A549 (cell line): ENCODE data around the gene TF. TPM values are rescaled to one million over a fixed set of nuclear protein-coding genes. Genes with fewer than 3 reads are reported as not detected.

Source experiments
- ATAC-seq, 2 experiments: fragments of 200-7000 bp in 1 of 2; fragments of >200 bp in 1 of 2; cut with Nextera tagmentation in 1 of 2; cut with Tn5 transposase in 1 of 2; 3 replicates each; pipeline versions ENCODE4 v1.8.0 to v1.9.1; 2018 to 2020; ENCODE audit warnings: mild to moderate bottlenecking in 1 of 2, moderate library complexity in 1 of 2
- CTCF ChIA-PET: fragments of 300-600 bp; sonication (Branson Sonifier 250); formaldehyde crosslinking; extraction: SDS; loops from one replicate; lab custom pipeline; 2021; ENCODE audit warnings: antibody characterized with exemption, inconsistent platforms; lab: Yijun Ruan, JAX
- POLR2A ChIA-PET: fragments of 350-600 bp; formaldehyde crosslinking; extraction: SDS; loops from one replicate; lab custom pipeline; 2021; ENCODE audit warnings: antibody characterized with exemption, inconsistent platforms; lab: Yijun Ruan, JAX
- DNase-seq, 2 experiments: peaks; one replicate each; pipeline versions ENCODE4 v3.0.0 to v3.0.0-alpha.2; 2011 to 2016; ENCODE audit warnings: low read depth in 1 of 2, low spot score in 1 of 2
- FAIRE-seq: peaks from 2 replicates; lab custom pipeline; 2011; peaks lifted over from hg19 to GRCh38; lab: Jason Lieb, UNC
- H3K27ac ChIP-seq, 2 experiments: fragments of >200 bp; sonication (Bioruptor Twin); formaldehyde crosslinking; 3 replicates each; pipeline ENCODE4 v1.5.1; 2016 to 2017
- H3K4me1 ChIP-seq: fragments of >200 bp; sonication (Bioruptor Twin); formaldehyde crosslinking; 3 replicates; pipeline ENCODE4 v1.6.1; 2016
- H3K4me2 ChIP-seq: fragments of >200 bp; sonication (Bioruptor Twin); formaldehyde crosslinking; 3 replicates; pipeline ENCODE4 v1.6.1; 2016
- H3K4me3 ChIP-seq: fragments of >200 bp; sonication (Bioruptor Twin); formaldehyde crosslinking; 3 replicates; pipeline ENCODE4 v1.5.1; 2016
- H3K9me3 ChIP-seq: fragments of >200 bp; sonication (Bioruptor Twin); formaldehyde crosslinking; 3 replicates; pipeline ENCODE4 v1.6.1; 2016
- CBX8 ChIP-seq: fragments of 200-600 bp; sonication (generic); IDR thresholded peaks from 2 replicates; pipeline ENCODE4 v1.6.1; 2016
- CHD4 ChIP-seq: fragments of 200-600 bp; sonication (generic); IDR thresholded peaks from 2 replicates; pipeline ENCODE4 v1.6.1; 2016; ENCODE audit warnings: antibody characterized with exemption, mild to moderate bottlenecking, borderline replicate concordance
- ESRRA ChIP-seq: fragments of 150-350 bp; IDR thresholded peaks from 2 replicates; pipeline ENCODE4 v1.6.1; 2014; ENCODE audit warnings: mild to moderate bottlenecking, low read length, borderline replicate concordance
- FOSL2 ChIP-seq, 2 experiments: fragments of 450-650 bp in 1 of 2; fragments of >200 bp in 1 of 2; sonication (Bioruptor Twin) in 1 of 2; formaldehyde crosslinking; IDR thresholded peaks; 2 replicates each; pipeline versions ENCODE4 v1.5.0 to v1.6.1; 2016 to 2020; ENCODE audit warnings: mild to moderate bottlenecking in 1 of 2, moderate library complexity in 1 of 2
- FOXS1 ChIP-seq: fragments of 250-450 bp; sonication (Bioruptor Pico); IDR thresholded peaks from 2 replicates; pipeline ENCODE4 v1.5.0; 2020; ENCODE audit warnings: mild to moderate bottlenecking, moderate library complexity
- GATA3 ChIP-seq: IDR thresholded peaks from 2 replicates; pipeline ENCODE4 v1.6.1; 2012; ENCODE audit warnings: borderline replicate concordance
- HDAC2 ChIP-seq: fragments of 200-600 bp; sonication (generic); IDR thresholded peaks from 2 replicates; pipeline ENCODE4 v1.6.1; 2016
- HOXA7 ChIP-seq: fragments of 250-450 bp; sonication (Bioruptor Pico); IDR thresholded peaks from 2 replicates; pipeline ENCODE4 v1.5.0; 2020; ENCODE audit warnings: mild to moderate bottlenecking, moderate library complexity
- HOXB13 ChIP-seq: fragments of 250-450 bp; sonication (Bioruptor Pico); IDR thresholded peaks from 2 replicates; pipeline ENCODE4 v1.5.0; 2020; ENCODE audit warnings: low read depth, mild to moderate bottlenecking, moderate library complexity
- JUN ChIP-seq, 2 experiments: fragments of >200 bp; sonication (Bioruptor Twin); formaldehyde crosslinking; IDR thresholded peaks; 2 replicates in 1 of 2; 3 replicates in 1 of 2; pipeline ENCODE4 v1.6.1; 2016 to 2017
- JUNB ChIP-seq: fragments of >200 bp; sonication (Bioruptor Twin); formaldehyde crosslinking; IDR thresholded peaks from 2 replicates; pipeline ENCODE4 v1.6.1; 2016
- NR3C1 ChIP-seq: fragments of >200 bp; sonication (Bioruptor Twin); formaldehyde crosslinking; IDR thresholded peaks from 3 replicates; pipeline ENCODE4 v1.6.1; 2017
- SMC3 ChIP-seq: fragments of >200 bp; sonication (Bioruptor Twin); formaldehyde crosslinking; IDR thresholded peaks from 3 replicates; pipeline ENCODE4 v1.6.1; 2018; ENCODE audit warnings: inconsistent platforms
- SREBF2 ChIP-seq: fragments of 450-650 bp; IDR thresholded peaks from 2 replicates; pipeline ENCODE4 v1.6.1; 2014; ENCODE audit warnings: mild to moderate bottlenecking, moderate library complexity
- TP53 ChIP-seq: fragments of 250-450 bp; sonication (Bioruptor Pico); IDR thresholded peaks from 2 replicates; pipeline ENCODE4 v1.5.0; 2021; ENCODE audit warnings: mild to moderate bottlenecking, moderate library complexity
- WGBS: methylation state at CpG from one replicate; pipeline ENCODE4 v1.1.6; 2017; ENCODE audit errors: missing lambda C conversion rate; 5-methylcytosine and 5-hydroxymethylcytosine counted together
- polyA plus RNA-seq, 4 experiments: library from polyadenylated mRNA; depleted of rRNA in 3 of 4; stranded (reverse); fragments of >200 nt; fragmentation: RNase III in 1 of 4; extraction: RNeasy Plus Mini Kit Qiagen cat#74134 plus additional on column Dnase treatment in 1 of 4; gene quantifications; 2 replicates in 3 of 4; 3 replicates in 1 of 4; pipeline ENCODE4 v1.2.3, GENCODE V29; 2011 to 2017
- small RNA-seq, 6 experiments: library from RNA; depleted of rRNA; stranded (forward); fragments of <200 nt; gene quantifications; one replicate each; pipeline ENCODE3, GENCODE V24; 2012
- TF ChIP-seq, protein P1 (sequence below): IDR thresholded peaks from 2 replicates; pipeline ENCODE4 v1.6.1; 2012; ENCODE audit warnings: low read depth, borderline replicate concordance
- TF ChIP-seq, protein P2 (sequence below): fragments of 200-600 bp; sonication (generic); IDR thresholded peaks from 2 replicates; pipeline ENCODE4 v1.6.1; 2016; ENCODE audit warnings: antibody characterized with exemption, mild to moderate bottlenecking, moderate library complexity

Gene TF
- polyA plus RNA-seq, 2 of the 4 experiments (the other 2 are of a cell fraction), result 0.53 to 10.5 TPM

DNA sequence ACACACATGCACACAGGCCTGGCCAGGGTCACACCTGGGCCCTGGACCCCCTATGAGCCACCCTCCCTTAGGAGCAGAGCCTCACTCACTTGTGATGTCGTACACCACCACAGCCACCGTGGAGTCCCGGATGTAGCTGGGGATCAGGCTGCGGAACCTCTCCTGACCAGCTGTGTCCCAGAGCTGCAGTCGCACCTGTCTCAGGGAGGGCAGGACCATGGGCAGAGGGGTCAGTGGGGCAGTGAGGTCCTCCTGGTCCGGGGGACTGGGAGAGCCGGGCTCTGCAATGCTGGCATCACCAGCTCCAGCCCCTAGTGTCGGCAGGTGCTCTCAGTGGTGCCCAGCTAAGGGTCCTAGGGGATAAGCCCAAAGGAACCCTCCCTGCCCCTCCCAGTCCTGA lies 95.0 kb downstream of the TF start:
- Histone ChIP-seq H3K4me2 (no peak overlapping the region), H3K4me3 (no peak overlapping the region), H3K4me1 (no peaks in the 10 kb centered on the region), H3K9me3 (no peaks in the 10 kb centered on the region), H3K27ac (no peak overlapping the region)
- TF ChIP-seq, protein P1, sequence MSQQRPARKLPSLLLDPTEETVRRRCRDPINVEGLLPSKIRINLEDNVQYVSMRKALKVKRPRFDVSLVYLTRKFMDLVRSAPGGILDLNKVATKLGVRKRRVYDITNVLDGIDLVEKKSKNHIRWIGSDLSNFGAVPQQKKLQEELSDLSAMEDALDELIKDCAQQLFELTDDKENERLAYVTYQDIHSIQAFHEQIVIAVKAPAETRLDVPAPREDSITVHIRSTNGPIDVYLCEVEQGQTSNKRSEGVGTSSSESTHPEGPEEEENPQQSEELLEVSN, result no peak
- TF ChIP-seq HOXA7 (CRISPR knock-in tag) (no peak), SMC3 (no peak), NR3C1 (no peak), GATA3 (no peak), JUNB (no peak), CHD4 (no peak), HOXB13 (CRISPR knock-in tag) (no peak), SREBF2 (no peak)
- TF ChIP-seq, protein P2, sequence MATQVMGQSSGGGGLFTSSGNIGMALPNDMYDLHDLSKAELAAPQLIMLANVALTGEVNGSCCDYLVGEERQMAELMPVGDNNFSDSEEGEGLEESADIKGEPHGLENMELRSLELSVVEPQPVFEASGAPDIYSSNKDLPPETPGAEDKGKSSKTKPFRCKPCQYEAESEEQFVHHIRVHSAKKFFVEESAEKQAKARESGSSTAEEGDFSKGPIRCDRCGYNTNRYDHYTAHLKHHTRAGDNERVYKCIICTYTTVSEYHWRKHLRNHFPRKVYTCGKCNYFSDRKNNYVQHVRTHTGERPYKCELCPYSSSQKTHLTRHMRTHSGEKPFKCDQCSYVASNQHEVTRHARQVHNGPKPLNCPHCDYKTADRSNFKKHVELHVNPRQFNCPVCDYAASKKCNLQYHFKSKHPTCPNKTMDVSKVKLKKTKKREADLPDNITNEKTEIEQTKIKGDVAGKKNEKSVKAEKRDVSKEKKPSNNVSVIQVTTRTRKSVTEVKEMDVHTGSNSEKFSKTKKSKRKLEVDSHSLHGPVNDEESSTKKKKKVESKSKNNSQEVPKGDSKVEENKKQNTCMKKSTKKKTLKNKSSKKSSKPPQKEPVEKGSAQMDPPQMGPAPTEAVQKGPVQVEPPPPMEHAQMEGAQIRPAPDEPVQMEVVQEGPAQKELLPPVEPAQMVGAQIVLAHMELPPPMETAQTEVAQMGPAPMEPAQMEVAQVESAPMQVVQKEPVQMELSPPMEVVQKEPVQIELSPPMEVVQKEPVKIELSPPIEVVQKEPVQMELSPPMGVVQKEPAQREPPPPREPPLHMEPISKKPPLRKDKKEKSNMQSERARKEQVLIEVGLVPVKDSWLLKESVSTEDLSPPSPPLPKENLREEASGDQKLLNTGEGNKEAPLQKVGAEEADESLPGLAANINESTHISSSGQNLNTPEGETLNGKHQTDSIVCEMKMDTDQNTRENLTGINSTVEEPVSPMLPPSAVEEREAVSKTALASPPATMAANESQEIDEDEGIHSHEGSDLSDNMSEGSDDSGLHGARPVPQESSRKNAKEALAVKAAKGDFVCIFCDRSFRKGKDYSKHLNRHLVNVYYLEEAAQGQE, result no peak
- FAIRE-seq (no peak), DNase-seq (no peak), ATAC-seq (no peak)
- CTCF ChIA-PET, result no interaction called here
- no CpG with 5 or more reads among the region's 8 CpGs for WGBS
- POLR2A ChIA-PET, result no interaction called here

DNA sequence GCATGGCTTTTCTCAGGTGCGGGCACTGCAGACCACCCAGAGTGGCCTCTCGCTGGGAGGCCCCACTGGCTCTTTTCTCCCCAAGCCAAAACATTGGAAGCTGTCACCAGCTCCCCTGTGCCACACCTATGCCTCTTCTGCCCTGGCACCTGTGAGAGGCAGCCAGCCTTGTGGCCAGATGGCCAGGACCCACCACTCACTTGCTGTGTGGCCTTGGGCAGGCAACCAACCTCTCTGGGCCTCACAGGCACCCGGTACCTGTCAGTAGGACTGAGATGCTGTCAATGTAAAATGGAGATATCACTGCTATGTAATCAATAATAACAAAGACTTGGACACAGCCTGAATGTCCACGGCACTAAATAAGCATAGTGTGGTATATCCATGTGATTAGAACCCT lies 96.0 kb downstream of the TF start:
- TF ChIP-seq, protein P1, result no peak
- no peak for TF ChIP-seq HDAC2
- no peak for TF ChIP-seq HOXB13 (CRISPR knock-in tag)
- 42% methylated on average over 4 of the region's 4 CpGs for WGBS
- ATAC-seq, result no peak
- H3K4me2 ChIP-seq, result no peak overlapping the region
- no peak overlapping the region for H3K4me3 ChIP-seq
- POLR2A ChIA-PET, result no interaction called here
- no peaks in the 10 kb centered on the region for H3K4me1 ChIP-seq
- no peaks in the 10 kb centered on the region for H3K9me3 ChIP-seq
- FAIRE-seq, result no peak
- H3K27ac ChIP-seq, result no peak overlapping the region
- no peak for DNase-seq
- CTCF ChIA-PET, result no interaction called here

DNA sequence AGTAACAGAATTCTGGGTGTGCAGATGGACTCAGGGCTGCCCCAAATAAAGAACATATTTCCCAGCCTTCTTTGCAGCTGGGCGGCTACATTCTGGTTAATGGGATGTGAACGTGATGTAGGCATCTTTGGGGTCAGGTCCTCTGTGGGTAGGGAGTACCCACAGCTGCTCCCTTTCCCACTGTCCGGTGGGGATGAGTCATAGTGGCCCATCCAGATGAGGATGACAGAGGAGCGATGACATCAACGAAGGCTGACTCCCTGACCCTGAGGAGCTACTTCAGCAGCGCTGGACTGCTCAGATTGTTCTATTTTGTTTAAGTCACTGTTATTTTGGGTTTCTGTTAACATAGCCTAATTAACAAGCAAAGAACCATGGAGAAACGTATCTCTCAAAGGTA lies 97.4 kb downstream of the TF start:
- Histone ChIP-seq H3K4me1 (no peaks in the 10 kb centered on the region), H3K4me3 (no peak overlapping the region), H3K9me3 (no peaks in the 10 kb centered on the region), H3K4me2 (no peak overlapping the region), H3K27ac (no peak overlapping the region)
- ATAC-seq (no peak), DNase-seq (no peak), FAIRE-seq (no peak)
- WGBS, result 41% methylated on average over 3 of the region's 7 CpGs
- no peak for TF ChIP-seq JUNB
- ChIA-PET POLR2A (no interaction called here), CTCF (no interaction called here)

DNA sequence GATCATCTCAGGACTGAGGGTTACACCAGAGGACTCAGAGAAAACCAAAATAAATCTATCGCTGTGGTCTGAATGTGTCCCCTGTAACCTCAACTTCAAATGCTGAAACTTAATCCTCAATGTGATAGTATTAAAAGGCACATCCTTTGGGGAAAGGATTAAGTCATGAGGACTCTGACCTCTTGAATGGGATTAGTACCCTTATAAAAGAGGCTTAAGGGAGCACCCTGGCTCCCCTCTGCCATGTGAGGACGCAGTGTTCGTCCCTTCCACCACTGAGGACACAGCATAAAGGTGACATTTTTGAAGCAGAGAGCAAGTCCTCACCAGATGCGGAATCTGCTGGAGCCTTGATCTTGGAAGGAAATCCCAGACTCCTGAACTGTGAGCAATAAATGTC lies 98.9 kb downstream of the TF start:
- TF ChIP-seq CBX8, result no peak
- no peak for TF ChIP-seq ESRRA
- no peak for TF ChIP-seq TP53 (CRISPR knock-in tag)
- TF ChIP-seq FOSL2 (IDR thresholded peaks at IDR 0.05), result no peak
- no peak for TF ChIP-seq FOSL2 (CRISPR knock-in tag; IDR thresholded peaks at IDR 0.05)
- TF ChIP-seq FOXS1, result no peak
- TF ChIP-seq JUN (IDR thresholded peaks at IDR 0.05), result no peak
- TF ChIP-seq, all 56 proteins: peak for 0
- FAIRE-seq, result no peak
- POLR2A ChIA-PET, result no interaction called here
- 80% methylated on average over 4 of the region's 4 CpGs for WGBS
- CTCF ChIA-PET, result no interaction called here
- no peak for ATAC-seq
- Histone ChIP-seq H3K4me3 (no peak overlapping the region), H3K27ac (no peak overlapping the region), H3K9me3 (no peaks in the 10 kb centered on the region), H3K4me2 (no peak overlapping the region), H3K4me1 (no peaks in the 10 kb centered on the region)
- no peak for DNase-seq

Small RNA genes lying within 50 kb of the gene (small RNA-seq; reads per million reads assigned to genes)
- 0 reads per million in 6 experiments for gene RNA5SP140

Other genes with a start within 250 kb of the TF start
- 94.0 and 120 TPM in 2 replicates for gene CDV3, start 172.7 kb upstream of the TF start, polyA plus RNA-seq (2011; rRNA removed)
- 101 to 114 TPM (median 104 TPM) in 3 replicates for gene CDV3, start 172.7 kb upstream of the TF start, polyA plus RNA-seq (2017; fragmentation: RNase III; extraction: RNeasy Plus Mini Kit Qiagen cat#74134 plus additional on column Dnase treatment)
- 48.8 and 56.2 TPM in 2 replicates for gene TOPBP1, start 84.5 kb upstream of the TF start, polyA plus RNA-seq (2011; rRNA removed)
- gene TOPBP1, start 84.5 kb upstream of the TF start, polyA plus RNA-seq (2017; fragmentation: RNase III; extraction: RNeasy Plus Mini Kit Qiagen cat#74134 plus additional on column Dnase treatment), result 30.9 to 32.6 TPM (median 31.6 TPM) in 3 replicates
- 61.8 and 64.6 TPM in 2 replicates for gene SRPRB, start 59.4 kb downstream of the TF start, polyA plus RNA-seq (2011; rRNA removed)
- 41.9 to 54.7 TPM (median 45.6 TPM) in 3 replicates for gene SRPRB, start 59.4 kb downstream of the TF start, polyA plus RNA-seq (2017; fragmentation: RNase III; extraction: RNeasy Plus Mini Kit Qiagen cat#74134 plus additional on column Dnase treatment)
- gene RAB6B, start 149.5 kb downstream of the TF start, polyA plus RNA-seq (2011; rRNA removed), result 2.5 and 3.7 TPM in 2 replicates
- gene RAB6B, start 149.5 kb downstream of the TF start, polyA plus RNA-seq (2017; fragmentation: RNase III; extraction: RNeasy Plus Mini Kit Qiagen cat#74134 plus additional on column Dnase treatment), result 2.4 to 3.4 TPM (median 2.6 TPM) in 3 replicates